Endometrial microvascular endothelial cells (primary cell): Measurements from ENCODE around the gene GNE. TPM values are rescaled to one million over a fixed set of nuclear protein-coding genes. Genes with fewer than 3 reads are reported as not detected.
"Not testable (repeated sequence)": the region's sequence is repeated elsewhere in the genome, so short reads cannot be mapped to it uniquely, and the experiment has no call there.

Source experiments
- in situ Hi-C: cut with HindIII; loops from 2 replicates; pipeline ENCODE4 v1.10.0; 2017; ENCODE audit warnings: low sequenced_read_pairs, low pct_unique_long_range_greater_than_20kb; ENCODE audit errors: inconsistent ontology term
- total RNA-seq: library from RNA; depleted of rRNA; stranded (reverse); fragments of >200 nt; gene quantifications from one replicate; pipeline ENCODE4 v1.2.3, GENCODE V29; 2015; ENCODE audit errors: inconsistent ontology term

Gene GNE
- total RNA-seq = 12.4 TPM

- in situ Hi-C loops = no loop called here
These were observed at the start of gene GNE for GRCh38 chr9:36258208-36258995. Gene GNE, minus strand, starts transcription at chr9:36258448. Its CDS starts 9,093 bp downstream, at chr9:36249355.

- in situ Hi-C loops = no loop called here
These were observed 48.4 kb upstream of the GNE start for GRCh38 chr9:36306471-36307306.

GRCh38 chr9:36304366-36304765 is 46.1 kb upstream of the GNE start:
- in situ Hi-C loops = not testable (repeated sequence)

- in situ Hi-C loops = no loop called here
These were observed 43.0 kb upstream of the GNE start for GRCh38 chr9:36301227-36301626.

GRCh38 chr9:36298566-36298965 is 40.3 kb upstream of the GNE start:
- in situ Hi-C loops = no loop called here

GRCh38 chr9:36297798-36298197 is 39.5 kb upstream of the GNE start:
- in situ Hi-C loops = no loop called here

- in situ Hi-C loops = not testable (repeated sequence)
These were observed 36.7 kb upstream of the GNE start for GRCh38 chr9:36294996-36295395.

GRCh38 chr9:36293918-36294317 is 35.7 kb upstream of the GNE start:
- in situ Hi-C loops = no loop called here

GRCh38 chr9:36293171-36293570 is 34.9 kb upstream of the GNE start:
- in situ Hi-C loops = no loop called here

- in situ Hi-C loops = no loop called here
These were observed 34.4 kb upstream of the GNE start for GRCh38 chr9:36292641-36293040.

GRCh38 chr9:36290996-36291395 is 32.7 kb upstream of the GNE start:
- in situ Hi-C loops = no loop called here

- in situ Hi-C loops = no loop called here
These were observed 31.7 kb upstream of the GNE start for GRCh38 chr9:36289836-36290435.

- in situ Hi-C loops = no loop called here
These were observed 29.8 kb upstream of the GNE start for GRCh38 chr9:36288070-36288469.

GRCh38 chr9:36286388-36286787 is 28.1 kb upstream of the GNE start:
- in situ Hi-C loops = no loop called here

GRCh38 chr9:36284226-36284625 is 26.0 kb upstream of the GNE start:
- in situ Hi-C loops = no loop called here

GRCh38 chr9:36282275-36282674 is 24.0 kb upstream of the GNE start:
- in situ Hi-C loops = no loop called here

- in situ Hi-C loops = no loop called here
These were observed 22.7 kb upstream of the GNE start for GRCh38 chr9:36280989-36281388.

GRCh38 chr9:36278243-36278642 is 20.0 kb upstream of the GNE start:
- in situ Hi-C loops = no loop called here

- in situ Hi-C loops = no loop called here
These were observed 18.5 kb upstream of the GNE start for GRCh38 chr9:36276781-36277181.

GRCh38 chr9:36276254-36276653 is 18.0 kb upstream of the GNE start:
- in situ Hi-C loops = no loop called here
